Natural killer cell (primary cell): ENCODE measurements around the gene CYTH1. TPM values are rescaled to one million over a fixed set of nuclear protein-coding genes. Genes with fewer than 3 reads are reported as not detected.

Experiments used
- ATAC-seq, 3 donors: fragments of 150-1000 bp in 2 of 3; fragments of 200-7000 bp in 1 of 3; cut with Tn5 transposase; 1 replicate in 1 of 3; 2 replicates in 2 of 3; pipeline ENCODE4 v1.10.0; 2021; ENCODE audit warnings: mild to moderate bottlenecking in 2 of 3, moderate library complexity in 2 of 3
- DNase-seq, 2 donors: peaks; one replicate each; pipeline versions ENCODE4 v3.0.0 to v3.0.0-alpha.2; 2013 to 2021; ENCODE audit warnings: mixed read lengths in 1 of 2
- H3K27ac ChIP-seq: one replicate; pipeline ENCODE4 v1.5.1; 2013; ENCODE audit warnings: mild to moderate bottlenecking, low read length
- H3K27me3 ChIP-seq: one replicate; pipeline ENCODE4 v1.6.1; 2013; ENCODE audit warnings: low read length; ENCODE audit not compliant: control insufficient read depth, insufficient read depth
- H3K36me3 ChIP-seq: one replicate; pipeline ENCODE4 v1.6.1; 2013; ENCODE audit warnings: low read length; ENCODE audit not compliant: control insufficient read depth, insufficient read depth
- H3K4me1 ChIP-seq: one replicate; pipeline ENCODE4 v1.6.1; 2013; ENCODE audit warnings: low read length; ENCODE audit not compliant: control insufficient read depth, insufficient read depth
- H3K4me3 ChIP-seq: one replicate; pipeline ENCODE4 v1.5.1; 2013; ENCODE audit warnings: low read length
- H3K9me3 ChIP-seq: one replicate; pipeline ENCODE4 v1.6.1; 2013; ENCODE audit warnings: low read length; ENCODE audit not compliant: control insufficient read depth, insufficient read depth
- H3K27ac Mint-ChIP-seq, 2 donors: one replicate each; pipeline ENCODE4 v1.8.0; 2022; ENCODE audit warnings: mild to moderate bottlenecking in 2 of 2, mixed read lengths in 2 of 2, moderate library complexity in 1 of 2
- H3K27me3 Mint-ChIP-seq, 2 donors: one replicate each; pipeline ENCODE4 v1.8.0; 2022; ENCODE audit warnings: low read depth in 2 of 2, mixed read lengths in 2 of 2
- H3K36me3 Mint-ChIP-seq: one replicate; pipeline ENCODE4 v1.8.0; 2022; ENCODE audit warnings: mixed read lengths
- H3K4me1 Mint-ChIP-seq, 2 donors: one replicate each; pipeline ENCODE4 v1.8.0; 2022; ENCODE audit warnings: mixed read lengths in 2 of 2
- H3K4me3 Mint-ChIP-seq: one replicate; pipeline ENCODE4 v1.8.0; 2022; ENCODE audit warnings: mild to moderate bottlenecking, moderate library complexity, mixed read lengths
- H3K9me3 Mint-ChIP-seq, 2 donors: one replicate each; pipeline ENCODE4 v1.8.0; 2022; ENCODE audit warnings: mixed read lengths in 2 of 2
- WGBS: methylation state at CpG from one replicate; pipeline ENCODE4 v1.1.7; 2013; ENCODE audit warnings: missing lambda C conversion rate; ENCODE audit not compliant: insufficient coverage; 5-methylcytosine and 5-hydroxymethylcytosine counted together
- intact Hi-C: fragments of 100-400 bp; cut with micrococcal nuclease; formaldehyde crosslinking; loops from one replicate; pipeline ENCODE4 v1.14.2; 2022
- total RNA-seq, 4 donors: library from RNA; stranded (reverse); fragments of 120-200 nt in 1 of 4; gene quantifications; one replicate each; pipeline versions ENCODE4 v1.2.3 to v1.2.4, GENCODE V29; 2013 to 2022
- TF ChIP-seq, protein P1 (sequence below): fragments of 200-600 bp; IDR thresholded peaks from one replicate; pipeline ENCODE4 v1.8.0; 2022; ENCODE audit warnings: antibody characterized with exemption

The CYTH1 gene
- total RNA-seq, 3 donors from 2014 or later (not counting 1 experiment from before 2014, with no cell fraction given) = 437 to 514 (median 457) TPM

DNA sequence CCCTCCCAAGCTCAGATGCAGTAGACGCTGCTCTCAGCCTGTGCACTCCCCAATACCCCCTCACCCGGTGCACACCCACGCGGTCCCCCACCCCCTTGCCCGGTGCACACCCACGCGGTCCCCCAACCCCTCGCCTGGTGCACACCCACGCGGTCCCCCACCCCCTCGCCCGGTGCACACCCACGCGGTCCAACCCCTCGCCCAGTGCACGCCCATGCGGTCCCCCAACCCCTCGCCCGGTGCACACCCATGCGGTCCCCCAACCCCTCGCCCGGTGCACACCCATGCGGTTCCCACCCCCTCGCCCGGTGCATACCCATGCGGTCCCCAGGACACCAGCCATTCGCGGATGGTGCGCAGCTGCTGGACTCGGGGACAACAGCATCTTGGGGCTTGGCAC lies 19.9 kb upstream of the CYTH1 start:
- 90% methylated on average over 30 of the region's 30 CpGs for WGBS
- H3K27me3 ChIP-seq = no peaks in the 10 kb centered on the region
- no peak overlapping the region for H3K4me3 ChIP-seq
- H3K9me3 ChIP-seq = no peaks in the 10 kb centered on the region
- H3K27ac ChIP-seq = no peak overlapping the region
- peaks cover 16% of the 10 kb centered on the region for H3K36me3 Mint-ChIP-seq
- peaks cover 35% of the 10 kb centered on the region for H3K4me1 ChIP-seq
- H3K36me3 ChIP-seq = peaks cover 60% of the 10 kb centered on the region
- intact Hi-C loops = no loop called here
- no peaks in the 10 kb centered on the region for H3K9me3 Mint-ChIP-seq
- H3K27me3 Mint-ChIP-seq = no peaks in the 10 kb centered on the region
- TF ChIP-seq, protein P1, sequence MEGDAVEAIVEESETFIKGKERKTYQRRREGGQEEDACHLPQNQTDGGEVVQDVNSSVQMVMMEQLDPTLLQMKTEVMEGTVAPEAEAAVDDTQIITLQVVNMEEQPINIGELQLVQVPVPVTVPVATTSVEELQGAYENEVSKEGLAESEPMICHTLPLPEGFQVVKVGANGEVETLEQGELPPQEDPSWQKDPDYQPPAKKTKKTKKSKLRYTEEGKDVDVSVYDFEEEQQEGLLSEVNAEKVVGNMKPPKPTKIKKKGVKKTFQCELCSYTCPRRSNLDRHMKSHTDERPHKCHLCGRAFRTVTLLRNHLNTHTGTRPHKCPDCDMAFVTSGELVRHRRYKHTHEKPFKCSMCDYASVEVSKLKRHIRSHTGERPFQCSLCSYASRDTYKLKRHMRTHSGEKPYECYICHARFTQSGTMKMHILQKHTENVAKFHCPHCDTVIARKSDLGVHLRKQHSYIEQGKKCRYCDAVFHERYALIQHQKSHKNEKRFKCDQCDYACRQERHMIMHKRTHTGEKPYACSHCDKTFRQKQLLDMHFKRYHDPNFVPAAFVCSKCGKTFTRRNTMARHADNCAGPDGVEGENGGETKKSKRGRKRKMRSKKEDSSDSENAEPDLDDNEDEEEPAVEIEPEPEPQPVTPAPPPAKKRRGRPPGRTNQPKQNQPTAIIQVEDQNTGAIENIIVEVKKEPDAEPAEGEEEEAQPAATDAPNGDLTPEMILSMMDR = no peak
- H3K4me1 Mint-ChIP-seq = peaks cover 29 to 45% of the 10 kb centered on the region in 2 donors
- no peak overlapping the region for H3K4me3 Mint-ChIP-seq
- DNase-seq = no peak
- H3K27ac Mint-ChIP-seq = no peak overlapping the region
- no peak for ATAC-seq

DNA sequence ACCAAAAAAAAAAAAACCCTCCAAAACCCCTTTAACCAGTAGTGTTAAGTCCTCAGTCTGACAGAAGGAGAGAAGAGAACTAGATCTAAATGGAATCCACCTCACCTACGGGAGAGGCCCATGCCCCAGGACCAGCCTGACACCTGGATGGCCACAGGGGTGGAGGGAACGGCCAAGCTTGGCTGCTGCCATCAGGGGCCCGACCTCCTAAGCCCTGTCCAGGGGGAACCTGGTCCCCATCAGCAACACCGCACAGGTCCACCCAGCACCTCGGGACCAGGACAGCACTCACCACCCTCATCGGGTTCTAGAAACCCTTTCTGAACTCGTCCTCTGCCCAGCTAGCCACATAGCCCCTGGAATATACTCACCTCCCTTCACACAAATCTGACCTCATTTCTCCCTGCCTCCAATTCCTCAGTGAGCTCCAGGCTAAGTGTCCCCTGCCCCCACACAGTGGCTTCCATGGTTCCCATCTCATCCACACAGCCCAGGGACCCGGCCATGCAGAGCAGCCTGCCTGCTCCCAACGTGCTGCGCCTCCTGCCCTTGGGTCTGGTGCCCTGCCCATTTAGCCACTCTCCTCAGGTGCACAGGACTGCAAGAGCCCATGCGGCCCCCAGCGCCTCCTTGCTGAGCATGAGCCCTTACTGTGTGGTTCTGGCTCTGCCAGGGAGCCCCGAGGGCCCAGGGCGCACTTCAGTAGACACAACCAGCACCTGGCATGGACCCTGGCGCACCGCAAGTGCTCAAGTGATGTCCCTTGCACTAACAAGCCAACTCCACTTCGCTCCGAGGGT lies 18.3 kb upstream of the CYTH1 start:
- Histone ChIP-seq H3K4me3 (no peak overlapping the region), H3K36me3 (peaks cover 63% of the 10 kb centered on the region), H3K27ac (no peak overlapping the region), H3K9me3 (no peaks in the 10 kb centered on the region), H3K27me3 (no peaks in the 10 kb centered on the region), H3K4me1 (peaks cover 39% of the 10 kb centered on the region)
- no peak for ATAC-seq
- H3K27ac Mint-ChIP-seq = peak overlapping the region; percentile 50 to 71
- no peaks in the 10 kb centered on the region for H3K27me3 Mint-ChIP-seq
- intact Hi-C loops = no loop called here
- H3K4me3 Mint-ChIP-seq = peak overlapping the region; percentile 49
- DNase-seq = no peak
- TF ChIP-seq, protein P1 = no peak
- peaks cover 28 to 44% of the 10 kb centered on the region in 2 donors for H3K4me1 Mint-ChIP-seq
- no peaks in the 10 kb centered on the region for H3K9me3 Mint-ChIP-seq
- peaks cover 17% of the 10 kb centered on the region for H3K36me3 Mint-ChIP-seq
- WGBS = 89% methylated on average over 18 of the region's 18 CpGs

DNA sequence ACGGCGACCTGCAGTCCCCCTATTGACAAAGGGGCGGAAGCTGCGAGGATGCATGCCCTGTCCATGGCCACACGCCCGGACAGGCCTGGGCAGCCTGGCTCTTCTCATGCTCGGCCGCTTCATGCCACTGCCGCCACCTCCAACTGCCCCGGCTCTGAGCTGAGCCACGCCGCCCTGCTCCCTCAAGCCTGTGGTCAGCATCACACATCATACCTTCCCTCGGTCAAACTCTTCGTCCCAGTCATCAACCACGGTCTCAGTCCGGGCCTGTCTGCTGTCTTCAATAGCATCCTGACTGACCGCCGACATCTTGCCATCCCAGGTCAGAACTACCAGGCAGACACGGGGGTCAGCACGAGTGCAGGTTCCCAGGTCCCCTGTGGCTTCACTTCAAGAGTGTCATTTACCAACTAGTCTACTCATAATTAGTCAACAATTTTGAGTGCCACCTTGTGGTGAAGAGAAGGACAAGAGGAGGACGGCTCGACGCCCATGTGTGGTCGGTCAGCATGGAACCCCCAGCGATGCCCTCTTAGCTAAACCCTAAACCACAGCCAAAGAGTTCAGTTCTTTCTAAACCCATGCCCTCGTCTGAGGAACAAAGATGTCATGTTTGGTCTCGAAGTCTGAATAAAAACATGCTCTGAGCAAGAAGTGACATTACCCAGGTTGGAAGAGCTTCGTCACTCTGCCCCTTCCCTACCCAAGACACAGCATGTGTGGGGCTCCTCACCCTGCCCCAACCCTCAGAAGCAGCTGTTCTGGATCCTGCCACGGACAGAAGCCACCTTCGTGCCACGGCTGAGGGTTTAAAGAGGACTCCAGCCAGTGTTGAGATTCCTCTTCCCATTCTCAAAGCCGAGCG lies 16.9 kb upstream of the CYTH1 start:
- Histone ChIP-seq H3K27me3 (no peaks in the 10 kb centered on the region), H3K27ac (no peak overlapping the region), H3K9me3 (no peaks in the 10 kb centered on the region), H3K4me3 (no peak overlapping the region), H3K36me3 (peaks cover 59% of the 10 kb centered on the region), H3K4me1 (peaks cover 43% of the 10 kb centered on the region)
- Mint-ChIP-seq H3K9me3 (no peaks in the 10 kb centered on the region), H3K4me3 (peak overlapping the region; percentile 88), H3K36me3 (peaks cover 17% of the 10 kb centered on the region), H3K27me3 (no peaks in the 10 kb centered on the region), H3K4me1 (peaks cover 42 to 58% of the 10 kb centered on the region in 2 donors), H3K27ac (peak overlapping the region; percentile 79 to 86)
- WGBS = 75% methylated on average over 33 of the region's 33 CpGs
- TF ChIP-seq, protein P1 = peak; percentile 59
- intact Hi-C loops = loop anchor here (1.0 kb wide), 1 partner anchor 302 kb away; no protein-coding TSS in a partner anchor
- ATAC-seq = peak; percentile 61 to 63 (median 62)
- DNase-seq = peak in 1 of 2 donors; percentile 70
